ENCODE results near the gene MYCBPAP.

Gene MYCBPAP

DNA sequence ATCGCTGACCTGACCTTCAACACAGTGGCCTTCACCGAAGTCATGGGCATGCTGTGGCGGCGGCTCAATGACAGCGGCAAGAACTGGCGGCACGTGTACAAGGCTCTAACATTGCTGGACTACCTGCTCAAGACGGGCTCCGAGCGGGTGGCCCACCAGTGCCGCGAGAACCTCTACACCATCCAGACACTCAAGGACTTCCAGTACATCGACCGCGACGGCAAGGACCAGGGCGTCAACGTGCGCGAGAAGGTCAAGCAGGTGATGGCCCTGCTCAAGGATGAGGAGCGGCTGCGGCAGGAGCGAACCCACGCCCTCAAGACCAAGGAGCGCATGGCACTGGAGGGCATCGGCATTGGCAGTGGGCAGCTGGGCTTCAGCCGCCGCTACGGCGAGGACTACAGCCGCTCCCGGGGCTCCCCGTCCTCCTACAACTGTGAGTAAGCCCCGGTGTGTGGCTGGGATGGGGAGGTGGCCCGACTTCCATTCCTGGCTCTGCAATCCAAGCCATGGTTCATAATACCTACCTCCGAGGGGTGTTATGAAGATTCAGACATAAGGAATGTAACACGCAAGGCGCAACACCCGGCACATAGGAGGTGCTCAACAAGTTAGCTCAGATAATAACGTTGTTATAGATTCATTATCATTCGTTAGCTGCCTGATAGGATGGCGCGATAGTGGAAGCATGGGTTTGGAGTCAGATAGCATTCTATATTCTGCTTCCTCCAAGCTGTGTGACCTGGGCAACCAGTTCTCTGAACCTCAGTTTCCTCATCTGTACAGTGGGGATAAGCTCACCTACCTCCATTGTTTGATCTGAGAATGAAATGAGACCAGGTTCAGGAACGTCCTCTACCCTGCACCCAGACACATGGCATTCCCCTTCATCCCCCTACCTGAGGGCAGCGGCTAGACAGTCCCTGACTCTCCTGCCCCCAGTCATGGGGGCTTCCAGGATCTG, 28.7 kb downstream of the MYCBPAP start:
- DNase-seq (ENCODE audit: low read depth in 2 of 2, low spot score in 1 of 2), result no peak

DNA sequence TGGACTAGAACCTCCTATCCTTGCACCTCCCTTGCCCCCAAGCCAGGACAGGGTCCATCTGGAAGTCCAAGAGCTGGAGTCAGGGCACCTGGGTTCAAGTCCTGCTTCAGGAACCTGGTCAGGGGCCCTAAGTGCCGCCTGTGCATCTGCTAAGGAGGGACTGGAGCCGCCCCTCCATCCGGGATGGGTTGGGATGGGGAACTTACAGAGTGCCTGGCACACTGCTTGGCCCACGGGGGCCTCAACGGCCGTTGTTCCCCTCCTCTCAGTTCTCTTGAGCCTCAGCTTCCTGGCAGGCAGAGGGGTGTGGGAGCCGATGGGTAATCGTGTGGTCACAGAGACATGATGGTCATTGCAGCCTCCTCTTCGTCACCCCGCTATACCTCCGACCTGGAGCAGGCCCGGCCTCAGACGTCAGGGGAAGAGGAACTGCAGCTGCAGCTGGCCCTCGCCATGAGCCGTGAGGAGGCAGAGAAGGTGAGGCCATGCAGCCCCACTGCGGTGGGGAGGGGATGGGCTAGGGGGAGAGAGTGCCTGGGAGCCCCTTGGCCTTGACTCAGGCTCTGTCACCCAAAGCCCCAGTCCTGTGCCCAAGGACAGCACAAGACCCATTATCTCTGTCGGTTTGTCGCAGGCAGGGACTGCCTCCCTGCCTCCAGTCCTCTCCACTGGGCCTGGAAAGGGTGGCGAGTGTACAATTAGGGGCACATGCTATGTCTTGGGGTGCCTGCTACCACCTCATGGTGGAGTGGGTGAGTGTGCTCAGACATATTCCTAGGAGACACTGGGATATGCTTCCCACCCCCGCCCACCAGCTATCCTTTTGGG, 29.7 kb downstream of the MYCBPAP start:
- no peak for DNase-seq (ENCODE audit: low read depth in 2 of 2, low spot score in 1 of 2)

DNA sequence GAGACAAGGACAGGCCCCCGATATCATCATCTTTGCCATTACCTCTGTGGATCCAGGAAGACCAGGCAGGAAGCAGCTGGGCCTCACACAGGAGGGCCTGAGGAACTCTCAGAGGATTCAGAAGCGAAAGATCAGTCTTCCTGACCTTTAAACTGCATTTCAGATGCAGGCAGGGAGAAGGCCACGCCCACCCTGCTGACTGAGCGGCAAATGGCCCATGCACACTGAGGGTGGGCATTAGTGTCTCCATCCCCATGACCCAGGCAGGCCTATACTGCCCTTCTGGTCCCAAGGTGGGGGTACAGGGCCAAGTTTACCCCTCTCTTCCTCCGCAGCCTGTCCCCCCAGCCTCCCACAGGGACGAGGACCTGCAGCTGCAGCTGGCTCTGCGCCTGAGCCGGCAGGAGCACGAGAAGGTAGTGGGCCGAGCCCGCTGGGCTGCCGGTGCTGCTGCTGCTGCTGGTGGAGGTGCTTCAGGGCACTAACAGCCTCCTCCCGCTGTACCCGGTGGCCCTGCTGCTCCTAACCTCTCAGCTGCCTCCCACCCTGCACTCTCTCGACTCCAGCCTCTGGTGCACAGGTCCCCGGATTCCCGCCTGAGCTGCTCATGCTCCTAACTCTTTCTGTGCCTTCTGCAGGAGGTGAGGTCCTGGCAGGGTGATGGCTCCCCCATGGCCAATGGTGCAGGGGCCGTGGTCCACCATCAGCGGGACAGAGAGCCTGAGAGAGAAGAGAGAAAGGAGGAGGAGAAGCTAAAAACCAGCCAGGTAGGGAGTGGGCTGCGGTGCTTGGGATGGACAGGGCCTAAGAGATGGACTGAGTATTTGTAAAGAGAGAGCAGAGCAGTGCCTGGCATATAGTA, 30.5 kb downstream of the MYCBPAP start:
- DNase-seq (ENCODE audit: low read depth in 2 of 2, low spot score in 1 of 2), result no peak

DNA sequence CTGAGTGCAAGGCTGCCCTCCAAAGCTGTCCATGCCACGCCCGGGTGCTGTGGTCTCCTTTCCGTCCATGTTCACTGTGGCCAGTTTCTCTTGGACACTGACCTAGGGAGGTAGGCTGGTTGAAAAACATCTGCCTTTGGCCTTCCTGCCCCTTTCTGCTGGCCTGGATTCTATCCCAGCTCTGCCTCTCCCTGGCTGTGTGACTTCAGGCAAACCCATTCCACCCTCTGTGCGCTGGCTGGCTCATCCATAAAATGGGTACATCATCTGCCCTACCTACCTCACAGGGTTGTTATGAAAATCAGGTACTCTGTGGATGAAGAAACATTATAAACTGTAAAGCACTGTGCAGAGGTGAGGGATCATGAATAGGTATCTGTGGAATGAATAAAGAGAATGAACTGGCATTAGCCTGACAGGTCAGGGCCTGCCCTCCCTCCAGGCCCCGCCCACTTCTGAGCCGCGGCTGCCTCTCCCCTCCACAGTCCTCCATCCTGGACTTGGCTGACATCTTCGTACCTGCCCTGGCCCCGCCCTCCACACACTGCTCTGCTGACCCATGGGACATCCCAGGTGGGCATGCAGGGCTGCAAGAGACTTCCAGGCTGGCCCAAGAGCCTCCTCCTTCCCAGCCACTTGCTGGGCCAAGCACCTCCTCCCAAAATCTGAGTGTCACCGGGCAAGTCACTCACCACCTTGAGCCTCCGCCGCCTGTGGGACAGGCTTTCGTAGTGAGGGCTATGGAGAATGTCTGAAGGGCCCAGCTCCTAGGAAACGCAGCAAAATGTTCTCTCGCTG, 31.7 kb downstream of the MYCBPAP start:
- DNase-seq (ENCODE audit: low read depth in 2 of 2, low spot score in 1 of 2), result no peak

DNA sequence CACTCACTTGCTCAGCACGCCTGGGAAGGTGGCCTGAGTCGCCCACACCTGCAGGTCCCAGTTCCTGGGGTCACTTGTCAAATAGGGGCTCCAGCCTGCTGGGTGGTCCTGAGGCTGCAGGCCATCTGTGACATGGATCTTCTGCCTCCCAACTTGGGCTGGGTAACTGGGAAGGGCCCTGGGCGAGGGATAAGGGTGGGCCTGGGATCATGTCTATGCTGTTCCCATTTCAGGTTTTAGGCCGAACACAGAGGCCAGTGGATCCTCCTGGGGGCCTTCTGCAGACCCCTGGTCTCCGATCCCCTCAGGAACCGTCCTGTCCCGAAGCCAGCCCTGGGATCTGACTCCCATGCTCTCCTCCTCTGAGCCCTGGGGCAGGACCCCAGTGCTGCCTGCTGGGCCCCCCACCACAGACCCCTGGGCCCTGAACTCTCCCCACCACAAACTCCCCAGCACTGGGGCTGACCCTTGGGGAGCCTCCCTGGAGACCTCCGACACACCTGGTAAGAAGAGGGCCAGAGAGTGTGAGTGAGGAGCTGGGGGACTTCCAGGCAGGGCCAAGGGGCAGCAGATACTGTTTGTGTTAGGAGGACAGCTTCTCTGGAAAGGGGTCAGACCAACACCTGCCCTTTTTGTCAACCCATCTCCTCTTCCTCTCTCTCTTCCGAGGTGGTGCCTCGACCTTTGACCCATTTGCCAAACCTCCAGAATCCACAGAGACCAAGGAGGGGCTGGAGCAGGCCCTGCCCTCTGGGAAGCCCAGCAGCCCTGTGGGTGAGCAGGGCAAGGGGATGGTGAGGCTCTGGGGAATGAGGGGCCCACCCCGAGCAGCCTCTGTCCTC, 32.5 kb downstream of the MYCBPAP start:
- DNase-seq (ENCODE audit: low read depth in 2 of 2, low spot score in 1 of 2), result no peak

DNA sequence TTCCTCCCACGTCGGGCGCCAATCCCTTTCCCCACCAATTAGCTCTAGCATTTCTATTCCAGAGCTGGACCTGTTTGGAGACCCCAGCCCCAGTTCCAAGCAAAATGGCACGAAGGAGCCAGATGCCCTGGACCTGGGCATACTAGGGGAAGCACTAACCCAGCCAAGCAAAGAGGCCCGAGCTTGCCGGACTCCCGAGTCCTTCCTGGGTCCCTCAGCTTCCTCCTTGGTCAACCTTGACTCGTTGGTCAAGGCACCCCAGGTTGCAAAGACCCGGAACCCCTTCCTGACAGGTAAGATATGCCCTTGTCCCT, 33.1 kb downstream of the MYCBPAP start:
- no peak for DNase-seq (ENCODE audit: low read depth in 2 of 2, low spot score in 1 of 2)

DNA sequence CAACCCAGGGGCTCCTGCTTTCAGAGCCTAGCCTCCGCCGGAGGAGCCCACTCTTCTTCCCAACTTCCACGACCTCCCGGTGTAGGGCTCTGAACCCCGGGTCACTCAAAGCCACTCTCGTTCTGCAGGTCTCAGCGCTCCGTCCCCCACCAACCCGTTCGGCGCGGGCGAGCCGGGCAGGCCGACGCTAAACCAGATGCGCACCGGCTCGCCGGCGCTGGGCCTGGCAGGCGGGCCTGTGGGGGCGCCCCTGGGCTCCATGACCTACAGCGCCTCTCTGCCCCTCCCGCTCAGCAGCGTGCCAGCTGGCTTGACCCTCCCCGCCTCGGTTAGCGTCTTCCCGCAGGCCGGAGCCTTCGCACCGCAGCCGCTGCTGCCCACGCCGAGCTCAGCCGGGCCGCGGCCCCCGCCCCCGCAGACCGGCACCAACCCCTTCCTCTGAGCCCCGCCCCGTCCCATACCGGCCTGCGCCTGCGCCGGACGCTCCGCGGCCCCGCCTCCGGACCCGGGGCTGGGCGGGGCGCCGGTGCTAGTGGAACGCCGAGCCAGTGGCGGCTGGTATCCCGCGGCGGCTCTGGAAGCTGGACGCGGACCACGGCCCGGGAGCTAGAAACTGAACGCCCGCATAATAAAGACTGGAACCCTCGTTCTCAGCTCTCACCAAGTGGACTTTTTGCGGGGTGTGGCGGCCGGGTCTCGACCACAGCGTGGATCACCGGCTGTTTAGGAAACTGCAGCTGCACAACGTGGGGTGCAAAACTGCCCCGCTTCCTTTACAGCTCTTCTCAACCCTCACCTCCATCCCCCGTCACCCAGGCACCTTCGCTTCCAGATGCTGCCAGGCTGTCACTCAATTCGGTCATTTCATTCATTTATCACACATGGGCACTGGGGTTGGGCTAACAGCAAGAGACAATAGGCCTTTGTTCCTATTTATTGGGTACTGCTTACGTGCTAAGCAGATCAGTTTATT, 33.8 kb downstream of the MYCBPAP start:
- DNase-seq (ENCODE audit: low read depth in 2 of 2, low spot score in 1 of 2), result peak; percentile 63 to 73

DNA sequence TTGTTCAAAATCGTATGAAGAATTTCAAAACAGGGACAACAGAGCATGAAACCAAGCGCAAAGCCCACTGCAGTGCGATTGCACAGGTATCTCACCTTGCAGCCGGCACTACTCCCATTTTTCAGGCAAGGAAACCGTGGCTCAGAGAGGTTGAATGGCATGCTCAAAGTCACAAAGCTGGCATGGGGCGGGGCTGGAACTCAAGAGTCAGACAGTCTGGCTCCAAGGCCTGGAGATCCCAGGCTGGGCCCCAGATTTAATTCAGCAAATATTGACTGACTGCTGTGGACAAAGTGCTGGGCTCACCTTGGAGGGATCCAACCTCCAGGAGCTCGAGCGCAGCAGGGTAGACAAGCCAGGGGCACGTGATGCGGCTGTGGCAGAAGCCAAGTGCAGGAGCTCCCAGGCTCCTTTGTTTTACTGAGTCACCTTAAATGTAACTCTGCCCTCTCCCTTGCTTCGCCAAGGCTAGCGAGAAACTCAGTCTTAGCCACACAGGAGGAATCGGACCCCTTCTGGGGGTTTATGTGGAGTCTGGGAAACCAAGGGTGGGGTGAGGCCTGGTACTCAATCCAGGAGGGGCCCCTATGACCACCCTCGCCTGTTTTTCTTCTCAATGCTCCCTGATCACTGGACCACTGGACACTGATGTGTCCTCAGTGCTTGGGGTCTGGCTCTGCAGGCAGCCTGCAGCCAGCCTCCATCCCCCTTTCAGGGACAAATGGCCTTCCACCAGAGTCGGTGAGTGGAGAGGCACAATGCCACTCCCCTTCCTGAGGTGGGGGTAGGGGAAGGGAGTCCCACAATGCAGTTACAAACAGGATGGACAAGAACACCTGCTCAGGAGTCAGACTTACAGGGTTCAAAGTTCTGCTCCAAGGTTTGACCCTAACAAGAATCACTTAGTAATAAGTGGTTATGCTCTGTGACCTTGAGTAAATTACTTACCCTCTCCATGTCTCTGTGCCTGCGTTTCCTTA, 34.8 kb downstream of the MYCBPAP start:
- no peak for DNase-seq (ENCODE audit: low read depth in 2 of 2, low spot score in 1 of 2)

DNA sequence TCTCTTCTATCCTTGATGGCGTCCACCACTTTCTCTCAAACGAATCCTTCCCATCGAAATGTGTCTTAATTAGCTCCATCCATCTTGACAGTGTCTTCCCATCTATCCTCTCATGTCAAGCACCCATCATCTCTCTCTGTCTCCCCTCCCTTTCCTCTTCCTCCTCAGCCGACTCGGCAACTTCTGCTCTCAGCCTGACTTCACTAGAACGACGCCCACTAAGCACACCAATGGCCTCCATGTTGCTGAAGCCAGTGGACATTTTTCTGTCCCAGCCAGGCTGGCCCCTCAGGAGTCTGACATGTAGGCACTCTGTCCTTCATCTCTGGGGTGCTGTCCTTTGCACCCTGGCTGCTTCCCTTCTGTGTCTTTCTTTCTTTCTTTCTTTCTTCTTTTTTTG, 36.3 kb downstream of the MYCBPAP start:
- DNase-seq (ENCODE audit: low read depth in 2 of 2, low spot score in 1 of 2), result no peak

DNA sequence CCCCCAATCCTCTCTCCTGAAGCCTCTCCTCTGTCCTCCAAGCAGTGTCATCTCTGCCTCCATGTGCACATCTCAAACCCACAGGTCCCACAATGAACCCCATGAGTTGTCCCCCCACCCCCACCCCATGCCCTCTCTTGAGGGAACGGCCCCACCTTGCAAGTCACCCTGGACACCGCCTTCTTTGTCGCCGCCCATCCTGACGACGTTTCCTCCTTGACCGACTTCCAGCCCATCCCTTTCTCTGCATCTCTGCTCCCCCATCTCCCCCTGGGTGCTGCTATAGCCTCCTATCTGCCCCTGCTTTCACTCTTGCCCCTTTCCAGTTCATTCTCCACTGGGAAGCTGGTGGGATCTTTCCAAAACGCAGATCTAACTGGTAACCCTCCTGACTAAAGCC, 37.1 kb downstream of the MYCBPAP start:
- no peak for DNase-seq (ENCODE audit: low read depth in 2 of 2, low spot score in 1 of 2)

DNA sequence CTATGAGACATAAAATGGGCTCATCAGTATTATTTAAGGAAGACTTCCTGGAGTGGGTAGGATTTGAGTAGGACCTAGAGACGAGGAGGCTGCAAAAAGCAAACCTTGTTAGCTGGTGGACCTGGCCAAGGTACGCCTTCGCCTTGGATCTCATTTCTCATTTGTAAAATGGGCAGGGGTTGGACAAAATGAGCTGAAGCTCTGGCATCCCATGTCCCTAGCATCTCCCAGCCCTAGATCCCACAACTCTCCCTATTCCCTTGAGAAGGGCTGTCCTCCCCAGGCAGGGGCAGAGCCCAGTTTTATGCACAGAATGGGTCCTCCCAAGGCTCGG, 38.4 kb downstream of the MYCBPAP start:
- DNase-seq (ENCODE audit: low read depth in 2 of 2, low spot score in 1 of 2), result no peak

DNA sequence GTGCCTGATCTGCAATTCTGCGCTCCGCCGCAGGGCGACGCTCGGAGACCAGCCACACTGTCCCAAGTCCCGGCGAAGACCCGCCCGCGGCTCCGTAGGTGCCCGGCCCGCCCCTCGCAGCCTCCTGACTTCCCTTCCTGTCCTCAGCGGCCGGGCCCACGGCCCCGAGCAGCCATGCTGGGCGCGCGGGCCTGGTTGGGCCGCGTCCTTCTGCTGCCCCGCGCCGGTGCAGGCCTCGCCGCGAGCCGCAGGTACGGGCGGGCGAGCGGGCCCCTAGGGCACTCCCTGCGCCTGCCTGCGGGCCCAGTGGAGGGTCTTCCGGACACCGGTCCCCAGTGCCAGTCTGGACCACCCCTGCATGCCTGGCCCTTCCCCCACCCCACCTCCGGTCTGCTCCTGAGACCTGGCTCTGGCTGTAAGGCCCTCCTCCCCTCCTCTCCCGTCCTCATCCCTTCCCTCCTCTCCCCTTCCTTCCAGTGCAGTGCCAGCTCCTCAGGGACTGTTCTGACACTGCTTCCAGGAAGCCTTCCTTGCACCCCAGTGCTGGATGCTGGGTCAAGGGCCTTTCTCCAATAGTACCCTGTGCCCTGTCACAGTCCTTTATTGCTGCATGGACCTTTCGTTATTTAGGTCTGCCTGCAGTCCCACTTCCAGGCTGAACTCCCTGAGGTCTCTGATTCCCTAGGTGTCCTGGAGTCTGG, 38.9 kb downstream of the MYCBPAP start, which contains the start of gene SPATA20:
TSS of gene SPATA20 (plus strand) at position 140 of the 701 bp plus-strand sequence. CDS start at position 175, 35 bp downstream.
- DNase-seq (ENCODE audit: low read depth in 2 of 2, low spot score in 1 of 2), result peak; percentile 53 to 70

DNA sequence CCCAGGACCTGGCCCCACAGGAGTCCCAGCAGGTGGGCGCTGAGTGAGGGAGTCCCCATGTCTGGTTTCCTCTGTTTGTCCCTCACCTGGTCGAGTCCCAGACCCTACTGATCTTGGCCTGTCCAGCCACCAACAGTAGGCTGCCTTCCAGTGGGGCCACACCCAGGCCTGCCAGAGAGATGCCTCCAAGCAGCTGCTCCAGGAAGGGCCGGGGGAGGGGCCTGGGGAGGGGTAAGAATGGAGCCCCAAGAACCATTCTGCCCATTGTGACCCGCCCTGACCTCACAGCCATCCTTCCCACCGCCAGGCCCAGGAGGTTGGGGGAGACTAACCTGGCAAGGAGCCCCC, 39.5 kb downstream of the MYCBPAP start:
- DNase-seq (ENCODE audit: low read depth in 2 of 2, low spot score in 1 of 2), result no peak

DNA sequence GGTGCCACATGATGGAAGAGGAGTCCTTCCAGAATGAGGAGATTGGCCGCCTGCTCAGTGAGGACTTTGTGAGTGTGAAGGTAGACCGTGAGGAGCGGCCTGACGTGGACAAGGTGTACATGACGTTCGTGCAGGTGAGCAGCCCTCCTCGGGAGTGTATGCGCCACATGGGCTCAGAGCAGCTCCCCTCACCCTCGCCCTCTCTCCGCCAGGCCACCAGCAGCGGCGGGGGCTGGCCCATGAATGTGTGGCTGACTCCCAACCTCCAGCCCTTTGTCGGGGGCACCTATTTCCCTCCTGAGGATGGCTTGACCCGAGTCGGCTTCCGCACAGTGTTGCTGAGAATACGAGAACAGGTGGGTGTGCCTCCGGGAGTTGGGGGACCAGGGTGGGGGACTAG, 40.6 kb downstream of the MYCBPAP start:
- DNase-seq (ENCODE audit: low read depth in 2 of 2, low spot score in 1 of 2), result no peak

DNA sequence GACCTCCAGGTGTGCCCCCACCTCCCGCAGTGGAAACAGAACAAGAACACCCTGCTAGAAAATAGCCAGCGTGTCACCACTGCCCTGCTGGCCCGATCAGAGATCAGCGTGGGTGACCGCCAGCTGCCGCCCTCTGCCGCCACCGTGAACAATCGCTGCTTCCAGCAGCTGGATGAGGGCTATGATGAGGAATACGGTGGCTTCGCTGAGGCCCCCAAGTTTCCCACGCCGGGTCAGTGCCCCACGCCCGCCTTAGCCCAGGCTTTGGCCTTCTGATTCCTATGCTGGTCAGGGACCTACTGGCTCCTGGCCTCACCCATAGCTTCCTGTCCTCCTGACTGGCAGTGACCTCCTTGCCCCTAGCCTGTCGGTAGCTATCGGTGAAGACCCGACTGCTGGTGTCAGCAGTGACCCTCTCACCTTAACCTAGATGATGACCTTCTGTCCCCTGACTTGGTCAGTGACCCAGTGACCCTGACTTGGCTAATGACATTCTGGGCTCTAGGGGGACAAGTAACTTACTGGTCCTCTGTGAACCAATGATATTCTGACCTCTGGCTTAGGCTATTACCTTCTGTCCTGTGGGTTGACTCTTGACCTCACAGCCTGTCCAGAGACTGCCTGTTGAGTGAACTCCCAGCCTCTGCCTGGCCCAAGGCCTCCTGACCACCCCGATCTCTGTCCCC, 41.2 kb downstream of the MYCBPAP start:
- DNase-seq (ENCODE audit: low read depth in 2 of 2, low spot score in 1 of 2), result no peak

DNA sequence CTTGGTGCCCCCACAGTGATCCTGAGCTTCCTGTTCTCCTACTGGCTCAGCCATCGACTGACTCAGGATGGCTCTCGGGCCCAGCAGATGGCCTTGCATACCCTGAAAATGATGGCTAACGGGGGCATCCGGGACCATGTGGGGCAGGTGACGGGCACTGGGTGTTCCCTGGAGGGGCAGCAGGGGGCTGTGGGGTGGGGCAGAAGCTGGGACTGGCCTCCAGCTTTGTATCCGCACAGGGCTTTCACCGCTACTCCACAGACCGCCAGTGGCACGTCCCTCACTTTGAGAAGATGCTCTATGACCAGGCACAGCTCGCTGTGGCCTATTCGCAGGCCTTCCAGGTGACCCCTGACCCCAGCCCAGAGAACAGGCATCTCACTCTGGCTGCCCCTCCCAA, 41.7 kb downstream of the MYCBPAP start:
- no peak for DNase-seq (ENCODE audit: low read depth in 2 of 2, low spot score in 1 of 2)

Data from stimulated activated CD8-positive, alpha-beta memory T cell treated with anti-CD3 and anti-CD28 coated beads, Interleukin-4, amount 100 ng/mL, for 1 hour (primary cell).